Measurements from ENCODE around the gene RPS6KB1.
"Not testable (repeated sequence)": the region's sequence is repeated elsewhere in the genome, so short reads cannot be mapped to it uniquely, and the experiment has no call there.

The RPS6KB1 gene

DNA sequence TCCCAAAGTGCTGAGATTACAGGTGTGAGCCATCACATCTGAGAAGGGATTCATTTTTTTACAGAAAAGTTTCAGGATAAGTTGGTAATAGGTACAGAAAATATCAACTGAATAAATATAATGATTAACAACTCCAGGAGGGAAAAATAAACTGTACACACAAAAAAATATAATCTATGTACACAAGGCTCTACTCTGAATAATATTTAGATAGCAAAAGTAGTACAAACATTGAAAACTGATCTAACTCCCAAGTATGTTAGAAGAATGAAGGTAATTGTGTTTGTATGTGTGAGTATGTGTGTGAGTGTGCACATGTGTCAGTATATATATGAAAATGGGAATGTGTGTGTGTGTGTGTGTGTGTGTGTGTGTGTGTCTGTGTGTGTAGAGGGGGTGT lies 20.6 kb upstream of the RPS6KB1 start:
- no peak for DNase-seq

- DNase-seq: not testable (repeated sequence)
Measured at GRCh38 chr17:59873414-59873813, 19.5 kb upstream of the RPS6KB1 start.

- DNase-seq: no peak
Measured at GRCh38 chr17:59874376-59874775, 18.5 kb upstream of the RPS6KB1 start.

- DNase-seq: no peak
Measured at GRCh38 chr17:59876107-59876506, 16.8 kb upstream of the RPS6KB1 start.

- DNase-seq: no peak
Measured at GRCh38 chr17:59877965-59878364, 15.0 kb upstream of the RPS6KB1 start.

DNA sequence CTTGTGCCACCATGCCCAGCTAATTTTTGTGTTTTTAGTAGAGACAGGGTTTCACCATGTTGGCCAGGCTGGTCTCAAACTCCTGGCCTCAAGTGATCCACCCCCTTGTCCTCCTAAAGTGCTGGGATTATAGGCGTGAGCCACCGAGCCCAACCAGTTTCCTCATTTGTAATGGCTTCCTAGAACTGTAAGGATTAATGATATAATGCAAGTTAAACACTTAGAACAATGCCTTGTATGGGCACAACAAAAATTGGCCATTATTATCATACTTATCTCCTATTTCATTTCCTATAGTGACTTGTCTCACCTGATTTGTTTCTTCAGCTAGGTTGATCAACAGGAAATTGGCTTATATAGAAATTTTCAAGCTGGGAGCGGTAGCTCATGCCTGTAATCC lies 14.3 kb upstream of the RPS6KB1 start:
- no peak for DNase-seq

- no peak for DNase-seq
Measured at GRCh38 chr17:59884861-59885260, 8.1 kb upstream of the RPS6KB1 start.

DNA sequence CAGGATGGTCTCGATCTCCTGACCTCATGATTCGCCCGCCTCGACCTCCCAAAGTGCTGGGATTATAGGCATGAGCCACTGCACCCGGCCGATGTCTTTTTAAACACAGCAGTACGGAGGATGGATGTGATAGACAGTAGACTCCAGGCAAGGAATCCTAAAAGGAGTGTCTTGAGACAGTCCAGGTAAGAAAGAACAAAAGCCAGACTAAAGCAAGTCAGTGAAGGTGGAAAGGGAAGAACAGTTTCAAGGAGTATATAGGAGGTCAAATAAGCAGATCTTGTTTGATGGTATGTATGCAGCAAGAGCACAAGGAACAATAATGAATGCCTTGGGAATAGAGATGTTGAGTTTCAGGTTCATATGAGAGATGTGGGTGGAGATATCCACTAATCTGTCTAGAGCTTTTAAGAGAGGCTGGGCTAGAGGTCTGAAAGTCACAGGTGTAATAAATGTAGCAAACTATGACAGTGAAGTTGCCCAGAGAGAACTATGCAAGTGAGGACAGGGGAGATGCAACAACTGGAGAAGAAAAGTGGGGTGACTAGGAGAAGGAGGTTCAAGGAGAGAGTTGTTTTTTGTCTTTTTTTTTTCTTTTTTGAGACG lies 4.7 kb upstream of the RPS6KB1 start:
- no peak for DNase-seq

- DNase-seq: no peak
Measured at GRCh38 chr17:59890720-59891119, 2.2 kb upstream of the RPS6KB1 start.

- no peak for DNase-seq
Measured at GRCh38 chr17:59892251-59892923, 534 bp upstream of the RPS6KB1 start.

GRCh38 chr17:59893676-59894100 lies 767 bp downstream of the RPS6KB1 start:
- DNase-seq: peak; percentile 8

DNA sequence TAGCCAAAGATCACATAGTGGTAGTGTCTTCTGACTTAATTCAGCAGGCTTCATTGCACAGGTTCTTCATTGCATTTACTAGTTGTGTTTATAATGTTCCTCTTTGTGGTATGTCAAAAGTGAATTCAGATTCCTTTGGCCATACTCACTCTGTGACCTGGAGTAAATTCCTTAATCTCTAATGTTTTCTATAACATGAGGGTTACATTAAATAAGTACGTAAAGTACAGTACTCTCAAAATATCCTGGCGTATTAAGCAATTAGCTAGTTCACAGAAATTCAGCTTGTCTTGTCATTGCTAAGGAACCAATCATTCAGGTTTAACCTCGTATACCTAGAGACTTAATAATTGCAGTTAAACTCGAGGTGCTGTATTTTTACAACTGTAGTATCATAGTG lies 4.2 kb downstream of the RPS6KB1 start:
- DNase-seq: no peak

DNA sequence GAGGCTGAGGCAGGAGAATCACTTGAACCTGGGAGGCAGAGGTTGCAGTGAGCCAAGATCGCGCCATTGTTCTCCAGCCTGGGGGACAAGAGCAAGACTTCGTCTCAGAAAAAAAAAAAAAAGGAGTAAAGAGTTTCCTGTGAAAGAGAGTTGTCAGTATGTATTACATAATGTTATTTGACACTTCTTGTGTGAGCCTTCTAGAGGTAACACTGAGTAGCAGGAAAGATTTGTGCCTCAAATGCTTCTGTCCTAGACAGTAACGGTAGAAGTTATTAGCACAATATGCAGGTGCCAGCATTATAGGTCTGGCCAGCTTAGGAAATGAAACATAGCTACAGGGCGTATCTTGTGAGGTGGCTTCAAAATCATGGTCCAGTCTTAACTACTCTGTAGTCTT lies 6.2 kb downstream of the RPS6KB1 start:
- DNase-seq: no peak

DNA sequence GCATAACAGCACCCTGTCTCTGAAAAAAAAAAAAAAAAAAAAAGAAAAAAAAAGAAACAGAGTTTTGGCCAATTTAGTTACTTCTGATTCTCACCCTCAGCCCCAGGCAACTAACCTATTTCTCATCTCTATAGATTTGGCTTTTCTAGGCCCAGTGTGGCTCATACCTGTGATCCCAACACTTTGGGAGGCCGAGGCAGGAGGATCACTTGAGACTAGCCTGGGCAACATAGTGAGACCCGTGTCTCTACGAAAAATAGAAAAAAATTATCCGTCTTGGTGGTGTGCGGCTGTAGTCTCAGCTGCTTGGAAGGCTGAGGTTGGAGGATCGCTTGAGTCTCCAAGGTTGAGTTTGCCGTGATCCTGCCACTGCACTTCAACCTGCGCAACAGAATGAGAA lies 8.7 kb downstream of the RPS6KB1 start:
- DNase-seq: no peak

DNA sequence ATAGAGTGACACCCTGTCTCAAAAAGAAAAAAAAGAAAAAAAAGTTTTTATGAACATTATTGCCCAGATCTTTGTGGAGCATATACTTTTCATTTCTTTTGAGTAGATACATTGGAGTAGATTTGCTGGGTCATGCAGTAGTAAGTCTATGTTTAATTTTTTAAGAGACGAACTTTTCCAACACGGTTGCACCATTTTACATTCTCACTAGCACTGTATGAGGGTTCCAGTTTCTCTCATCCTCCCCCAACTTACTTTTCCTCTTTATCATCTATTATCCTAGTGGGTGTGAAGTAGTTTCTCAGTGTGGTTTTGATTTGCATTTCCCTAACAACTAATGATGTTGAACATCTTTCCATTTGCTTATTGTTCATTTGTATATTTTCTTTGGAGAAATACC lies 10.5 kb downstream of the RPS6KB1 start:
- no peak for DNase-seq

GRCh38 chr17:59907467-59907866 lies 14.5 kb downstream of the RPS6KB1 start:
- DNase-seq: no peak

DNA sequence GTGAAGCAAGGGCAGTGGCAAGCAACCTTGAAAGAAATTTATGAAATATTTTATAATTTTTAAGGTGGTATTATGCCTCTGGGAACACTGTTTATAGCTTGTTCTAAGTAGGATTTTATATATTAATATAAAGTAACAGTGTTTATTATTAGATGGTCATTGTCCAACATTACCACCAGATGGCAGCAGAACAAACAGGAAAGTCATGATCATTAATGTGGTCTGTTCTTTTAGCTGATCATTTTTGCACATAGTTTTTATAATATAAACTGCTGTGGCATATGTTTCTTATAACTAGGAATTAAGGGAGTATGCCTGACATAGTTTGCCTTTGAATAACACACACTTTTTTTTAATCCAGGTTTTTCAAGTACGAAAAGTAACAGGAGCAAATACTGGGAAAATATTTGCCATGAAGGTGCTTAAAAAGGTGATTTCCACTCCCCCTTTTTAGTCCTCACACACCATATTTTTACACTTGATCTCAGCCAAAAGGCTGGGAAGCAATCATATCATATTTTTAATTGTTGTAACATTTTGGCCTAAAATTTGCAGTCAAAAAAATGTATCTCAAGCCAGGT lies 21.4 kb downstream of the RPS6KB1 start:
- DNase-seq: peak; percentile 63

DNA sequence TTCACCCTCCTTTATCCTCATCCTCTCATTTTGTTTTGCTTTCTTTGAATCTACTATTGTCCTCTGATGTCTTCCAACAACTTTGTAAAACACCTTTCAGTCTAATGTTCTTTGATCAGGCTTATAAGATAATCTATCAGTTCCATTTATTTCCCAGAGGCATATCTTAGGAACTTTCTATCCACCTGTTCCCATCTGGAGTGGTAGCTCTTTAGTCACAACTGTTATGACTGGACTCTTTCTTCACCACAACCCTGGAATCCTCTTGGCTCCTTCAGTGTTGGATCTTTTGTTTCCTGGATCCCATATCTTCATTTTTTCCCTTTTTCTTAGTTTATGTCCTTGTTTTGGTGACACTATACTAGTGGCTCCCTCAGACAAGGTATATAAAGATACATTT lies 23.5 kb downstream of the RPS6KB1 start:
- no peak for DNase-seq

DNA sequence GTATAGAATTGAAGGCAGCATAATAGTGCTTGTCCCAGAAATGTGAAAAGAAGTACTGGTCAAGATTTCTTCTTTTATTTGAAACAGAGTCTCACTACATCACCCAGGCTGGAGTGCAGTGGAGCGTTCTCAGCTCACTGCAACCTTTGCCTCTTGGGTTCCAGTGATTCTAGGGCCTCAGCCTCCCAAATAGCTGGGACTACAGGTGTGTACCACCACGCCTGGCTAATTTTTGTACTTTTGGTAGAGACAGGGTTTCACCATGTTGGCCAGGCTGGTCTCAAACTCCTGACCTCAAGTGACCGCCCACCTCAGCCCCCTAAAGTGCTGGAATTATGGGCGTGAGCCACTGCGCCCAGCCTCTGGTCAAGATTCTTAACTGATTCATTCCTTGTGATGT lies 27.7 kb downstream of the RPS6KB1 start:
- not testable (repeated sequence) for DNase-seq

DNA sequence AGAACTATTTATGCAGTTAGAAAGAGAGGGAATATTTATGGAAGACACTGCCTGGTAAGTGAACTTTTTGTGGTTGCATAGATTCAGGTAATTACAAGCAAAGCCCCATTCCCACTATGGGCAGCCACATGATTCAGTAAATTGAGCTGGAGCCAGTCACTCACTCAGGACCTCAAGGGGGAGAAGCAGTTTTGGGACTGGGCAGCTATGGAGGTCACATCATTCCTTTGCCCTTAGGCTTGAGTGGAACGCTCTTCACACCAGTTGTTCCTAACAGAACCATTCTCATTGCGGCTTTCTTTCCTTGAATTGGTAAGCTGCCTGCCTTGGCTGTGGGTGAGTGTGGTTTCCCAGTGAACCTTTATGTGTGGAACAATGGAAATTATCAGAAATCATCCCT lies 37.2 kb downstream of the RPS6KB1 start:
- not testable (repeated sequence) for DNase-seq

GRCh38 chr17:59930768-59931167 lies 37.8 kb downstream of the RPS6KB1 start:
- not testable (repeated sequence) for DNase-seq

GRCh38 chr17:59933317-59933716 lies 40.4 kb downstream of the RPS6KB1 start:
- not testable (repeated sequence) for DNase-seq

DNA sequence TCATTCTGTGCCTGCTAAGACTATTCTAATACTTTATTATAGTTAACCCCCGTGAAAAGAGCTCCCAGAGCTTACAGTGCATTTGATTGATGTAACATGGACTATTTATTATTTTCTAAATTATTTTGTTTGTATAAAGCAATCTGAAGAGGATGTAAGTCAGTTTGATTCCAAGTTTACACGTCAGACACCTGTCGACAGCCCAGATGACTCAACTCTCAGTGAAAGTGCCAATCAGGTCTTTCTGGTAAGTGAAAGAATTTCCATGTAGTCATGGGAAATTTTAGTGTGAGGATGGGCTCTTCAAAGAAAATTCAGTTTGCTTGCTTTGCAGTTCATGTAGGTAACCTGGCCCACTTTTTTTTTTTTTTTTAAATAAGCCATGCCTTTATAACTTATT lies 47.8 kb downstream of the RPS6KB1 start:
- DNase-seq: not testable (repeated sequence)

GRCh38 chr17:59941131-59941530 lies 48.2 kb downstream of the RPS6KB1 start:
- DNase-seq: no peak

- not testable (repeated sequence) for DNase-seq
Measured at GRCh38 chr17:59946433-59946832, 53.5 kb downstream of the RPS6KB1 start.
